GM12878 (cell line): Measurements from ENCODE around the gene PATL2. TPM values are rescaled to one million over a fixed set of nuclear protein-coding genes. Genes with fewer than 3 reads are reported as not detected.

Experiments
- ATAC-seq: fragments of 200-7000 bp; cut with Tn5 transposase; 3 replicates; pipeline ENCODE4 v1.9.1; 2020; ENCODE audit warnings: mild to moderate bottlenecking, moderate library complexity
- BruUV-seq: library from RNA; stranded (reverse); fragments of 400-500 nt; replicated peaks from 2 replicates; lab custom pipeline; 2021; lab: Mats Ljungman, UMichigan
- CTCF ChIA-PET: fragments of 300-600 bp; sonication (Branson Sonifier 250); formaldehyde crosslinking; extraction: SDS; loops from one replicate; lab custom pipeline; 2021; ENCODE audit warnings: inconsistent platforms; lab: Yijun Ruan, JAX
- POLR2A ChIA-PET: fragments of 350-600 bp; formaldehyde crosslinking; extraction: SDS; loops from one replicate; lab custom pipeline; 2021; ENCODE audit warnings: inconsistent platforms; lab: Charles Lee
- RAD21 ChIA-PET: fragments of 300-600 bp; sonication (Branson Sonifier 250); formaldehyde crosslinking; loops from one replicate; lab custom pipeline; 2023; ENCODE audit warnings: antibody characterized with exemption; ENCODE audit not compliant: unreplicated experiment; lab: Charles Lee
- SMC1A ChIA-PET: fragments of 300-600 bp; sonication (Branson Sonifier 250); formaldehyde crosslinking; loops from one replicate; lab custom pipeline; 2023; ENCODE audit not compliant: unreplicated experiment, uncharacterized antibody; lab: Charles Lee
- DNase-seq: peaks from one replicate; pipeline ENCODE4 v3.0.0-alpha.2; 2011; ENCODE audit warnings: low read depth, low spot score
- FAIRE-seq: peaks from 3 replicates; lab custom pipeline; 2011; peaks lifted over from hg19 to GRCh38; lab: Jason Lieb, UNC
- H2AFZ ChIP-seq: 2 replicates; pipeline ENCODE4 v1.6.0; 2011; ENCODE audit warnings: low read depth, low read length, control low read depth; ENCODE audit not compliant: control insufficient read depth
- H3K27ac ChIP-seq: 2 replicates; pipeline ENCODE4 v1.5.1; 2011; ENCODE audit warnings: control low read depth; ENCODE audit not compliant: control insufficient read depth, insufficient read depth
- H3K27me3 ChIP-seq, 2 experiments: replicated peaks in 1 of 2; 2 replicates each; pipeline versions ENCODE4 v1.6.0 to v1.6.1; 2011; ENCODE audit warnings: low read length in 1 of 2; ENCODE audit not compliant: control insufficient read depth in 2 of 2, insufficient read depth in 2 of 2
- H3K36me3 ChIP-seq, 2 experiments: 2 replicates each; pipeline ENCODE4 v1.5.1; 2011; ENCODE audit warnings: low read length in 1 of 2; ENCODE audit not compliant: control insufficient read depth in 2 of 2, insufficient read depth in 2 of 2
- H3K4me1 ChIP-seq: 2 replicates; pipeline ENCODE4 v1.6.1; 2011; ENCODE audit warnings: mild to moderate bottlenecking, low read length, moderate library complexity, mixed read lengths; ENCODE audit not compliant: control insufficient read depth, insufficient read depth
- H3K4me2 ChIP-seq: 2 replicates; pipeline ENCODE4 v1.6.0; 2011; ENCODE audit warnings: control low read depth; ENCODE audit not compliant: control insufficient read depth, insufficient read depth
- H3K4me3 ChIP-seq: fragments of 200-600 bp; sonication (generic); 2 replicates; pipeline ENCODE4 v1.5.1; 2016
- H3K79me2 ChIP-seq: 2 replicates; pipeline ENCODE4 v1.6.0; 2011; ENCODE audit warnings: low read length; ENCODE audit not compliant: control insufficient read depth, insufficient read depth
- H3K9ac ChIP-seq: 2 replicates; pipeline ENCODE4 v1.8.0; 2011; ENCODE audit warnings: low read length, control low read depth, mixed read lengths; ENCODE audit not compliant: control insufficient read depth, insufficient read depth
- H3K9me3 ChIP-seq: replicated peaks from 3 replicates; pipeline ENCODE4 v1.5.1; 2011; ENCODE audit warnings: mild to moderate bottlenecking, low read length; ENCODE audit not compliant: control insufficient read depth, insufficient read depth
- H4K20me1 ChIP-seq: 2 replicates; pipeline ENCODE4 v1.6.0; 2011; ENCODE audit not compliant: control insufficient read depth, insufficient read depth
- DPF2 ChIP-seq: fragments of 450-650 bp; IDR thresholded peaks from 2 replicates; pipeline ENCODE4 v1.6.1; 2017; ENCODE audit warnings: mild to moderate bottlenecking
- KLF5 ChIP-seq: fragments of 450-650 bp; IDR thresholded peaks from 2 replicates; pipeline ENCODE4 v1.6.1; 2014; ENCODE audit warnings: mild to moderate bottlenecking; ENCODE audit not compliant: partially characterized antibody
- WGBS: methylation state at CpG from one replicate; pipeline ENCODE4 v1.1.6; 2016; ENCODE audit warnings: low lambda C conversion rate; ENCODE audit not compliant: insufficient replicate concordance, insufficient coverage; ENCODE audit errors: missing lambda C conversion rate; 5-methylcytosine and 5-hydroxymethylcytosine counted together
- in situ Hi-C: fragments of 300-500 bp; cut with MboI; formaldehyde crosslinking; loops from 9 replicates; pipeline ENCODE4 v1.14.3; 2018; ENCODE audit warnings: mixed read lengths
- intact Hi-C: fragments of 100-400 bp; cut with micrococcal nuclease; formaldehyde crosslinking; loops from one replicate; pipeline ENCODE4 v1.14.2; 2022; ENCODE audit not compliant: unreplicated experiment
- polyA plus RNA-seq, 11 experiments: library from polyadenylated mRNA; depleted of rRNA in 4 of 11; unstranded in 6 of 11; stranded (reverse) in 5 of 11; fragments of >200 nt; fragmentation: Nextera tagmentation in 4 of 11; fragmentation: Illumina TruSeq in 1 of 11; extraction: Ambion mirVana in 4 of 11; extraction: Trizol in 1 of 11; gene quantifications; 1 replicate in 1 of 11; 2 replicates in 10 of 11; pipeline versions ENCODE4 v1.2.1 to v1.2.3, GENCODE V29; 2011 to 2016; ENCODE audit warnings: inconsistent platforms in 2 of 11, missing spikeins in 2 of 11, low read depth in 1 of 11
- total RNA-seq, 4 experiments: library from RNA; depleted of rRNA in 3 of 4; stranded (reverse); fragments of >200 nt in 3 of 4; fragmentation: Illumina TruSeq in 1 of 4; extraction: Trizol in 1 of 4; gene quantifications; 2 replicates each; pipeline versions ENCODE4 v1.2.1 to v1.2.3, GENCODE V29; 2013 to 2021
- TF ChIP-seq, protein P1 (sequence below): fragments of 450-650 bp; IDR thresholded peaks from 2 replicates; pipeline ENCODE4 v1.6.1; 2018; ENCODE audit warnings: borderline replicate concordance, mild to moderate bottlenecking; ENCODE audit not compliant: partially characterized antibody
- TF ChIP-seq, protein P2 (sequence below): fragments of 450-650 bp; IDR thresholded peaks from 2 replicates; pipeline ENCODE4 v1.6.1; 2016; ENCODE audit warnings: mild to moderate bottlenecking

The PATL2 gene
- total and polyA plus RNA-seq, 10 of the 15 experiments (the other 5 are each of a cell fraction or from before 2014, with no cell fraction given): 4.2 to 16.2 (median 12.1) TPM

DNA sequence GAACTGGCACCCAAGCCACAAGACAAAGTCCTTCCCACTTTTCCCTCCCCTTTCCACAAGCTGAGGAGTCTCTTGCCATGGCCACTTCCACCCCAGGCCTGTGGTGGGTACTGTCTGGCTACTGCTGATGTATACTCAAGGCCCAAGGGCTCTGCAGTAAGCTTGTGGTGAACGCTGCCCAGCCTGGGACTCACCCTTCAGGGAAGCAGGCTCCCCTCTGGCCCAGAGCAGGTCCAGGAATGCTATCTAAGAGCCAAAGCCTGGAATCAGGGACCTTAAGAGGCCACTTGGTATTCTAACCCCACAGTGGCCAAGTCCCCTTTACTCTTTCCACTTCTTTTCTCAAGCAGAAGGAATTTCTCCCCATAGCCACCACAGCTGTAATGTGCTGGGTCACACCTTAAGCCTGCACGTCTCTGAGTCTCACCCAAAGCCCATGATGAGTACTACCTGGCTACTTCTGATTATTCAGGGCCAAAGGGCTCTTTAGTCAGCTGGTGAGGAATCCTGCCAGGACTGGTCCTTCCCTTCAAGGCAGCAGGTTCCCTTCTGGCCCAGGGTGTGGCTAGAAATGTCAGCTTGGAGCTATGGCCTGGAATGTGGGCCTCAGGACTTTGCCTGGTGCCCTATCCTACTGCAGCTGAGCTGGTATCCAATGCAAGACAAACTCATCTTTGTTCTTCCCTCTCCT is 4.0 kb downstream of the PATL2 start:
- in situ Hi-C loops: no loop called here
- Histone ChIP-seq H3K9ac (no peak overlapping the region), H3K9me3 (peaks cover 2% of the 10 kb centered on the region; the same call in 1 of the 3 replicates), H3K27me3 (no peaks in the 10 kb centered on the region), H3K79me2 (peaks cover 34% of the 10 kb centered on the region), H3K4me1 (no peaks in the 10 kb centered on the region), H4K20me1 (no peaks in the 10 kb centered on the region), H2AFZ (no peak overlapping the region), H3K27ac (no peak overlapping the region), H3K4me2 (no peak overlapping the region), H3K4me3 (no peak overlapping the region), H3K36me3 (peaks cover 0 to 2% of the 10 kb centered on the region in 2 experiments; a peak in 1 of 4 replicates)
- ChIA-PET POLR2A (interaction anchor here (1.5 to 24.8 kb wide), 3 partner anchors 9 to 25 kb away, joined by 4 to 718 read pairs (median 6); partner anchors contain the start of gene TRIM69), SMC1A (interaction anchor here (1.3 to 19.0 kb wide), 4 partner anchors 11 to 42 kb away, joined by 4 to 637 read pairs (median 62); partner anchors contain the start of genes SPG11 and TRIM69), CTCF (interaction anchor here (1.1 to 14.3 kb wide), 6 partner anchors 10 to 43 kb away, joined by 3 to 278 read pairs (median 4); partner anchors contain the start of genes SPG11 and TRIM69), RAD21 (interaction anchor here (1.0 to 18.4 kb wide), 3 partner anchors 22 to 41 kb away, joined by 3 to 653 read pairs (median 231); partner anchors contain the start of genes SPG11 and TRIM69)
- FAIRE-seq (no peak), DNase-seq (no peak), ATAC-seq (no peak)
- WGBS: 93% methylated on average over 2 of the region's 2 CpGs
- intact Hi-C loops: no loop called here
- TF ChIP-seq, protein P1, sequence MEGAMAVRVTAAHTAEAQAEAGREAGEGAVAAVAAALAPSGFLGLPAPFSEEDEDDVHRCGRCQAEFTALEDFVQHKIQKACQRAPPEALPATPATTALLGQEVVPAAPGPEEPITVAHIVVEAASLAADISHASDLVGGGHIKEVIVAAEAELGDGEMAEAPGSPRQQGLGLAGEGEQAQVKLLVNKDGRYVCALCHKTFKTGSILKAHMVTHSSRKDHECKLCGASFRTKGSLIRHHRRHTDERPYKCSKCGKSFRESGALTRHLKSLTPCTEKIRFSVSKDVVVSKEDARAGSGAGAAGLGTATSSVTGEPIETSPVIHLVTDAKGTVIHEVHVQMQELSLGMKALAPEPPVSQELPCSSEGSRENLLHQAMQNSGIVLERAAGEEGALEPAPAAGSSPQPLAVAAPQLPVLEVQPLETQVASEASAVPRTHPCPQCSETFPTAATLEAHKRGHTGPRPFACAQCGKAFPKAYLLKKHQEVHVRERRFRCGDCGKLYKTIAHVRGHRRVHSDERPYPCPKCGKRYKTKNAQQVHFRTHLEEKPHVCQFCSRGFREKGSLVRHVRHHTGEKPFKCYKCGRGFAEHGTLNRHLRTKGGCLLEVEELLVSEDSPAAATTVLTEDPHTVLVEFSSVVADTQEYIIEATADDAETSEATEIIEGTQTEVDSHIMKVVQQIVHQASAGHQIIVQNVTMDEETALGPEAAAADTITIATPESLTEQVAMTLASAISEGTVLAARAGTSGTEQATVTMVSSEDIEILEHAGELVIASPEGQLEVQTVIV: no peak
- TF ChIP-seq, protein P2, sequence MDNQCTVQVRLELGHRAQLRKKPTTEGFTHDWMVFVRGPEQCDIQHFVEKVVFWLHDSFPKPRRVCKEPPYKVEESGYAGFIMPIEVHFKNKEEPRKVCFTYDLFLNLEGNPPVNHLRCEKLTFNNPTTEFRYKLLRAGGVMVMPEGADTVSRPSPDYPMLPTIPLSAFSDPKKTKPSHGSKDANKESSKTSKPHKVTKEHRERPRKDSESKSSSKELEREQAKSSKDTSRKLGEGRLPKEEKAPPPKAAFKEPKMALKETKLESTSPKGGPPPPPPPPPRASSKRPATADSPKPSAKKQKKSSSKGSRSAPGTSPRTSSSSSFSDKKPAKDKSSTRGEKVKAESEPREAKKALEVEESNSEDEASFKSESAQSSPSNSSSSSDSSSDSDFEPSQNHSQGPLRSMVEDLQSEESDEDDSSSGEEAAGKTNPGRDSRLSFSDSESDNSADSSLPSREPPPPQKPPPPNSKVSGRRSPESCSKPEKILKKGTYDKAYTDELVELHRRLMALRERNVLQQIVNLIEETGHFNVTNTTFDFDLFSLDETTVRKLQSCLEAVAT: no peak
- TF ChIP-seq KLF5 (no peak), DPF2 (no peak)
- BruUV-seq: no TSS peak
